ENCODE measurements around the gene TNFRSF13B.
"Not testable (repeated sequence)": the region's sequence is repeated elsewhere in the genome, so short reads cannot be mapped to it uniquely, and the experiment has no call there.

TNFRSF13B gene

GRCh38 chr17:16924696-16925440 is 47.0 kb downstream of the TNFRSF13B start:
- DNase-seq: no peak

DNA sequence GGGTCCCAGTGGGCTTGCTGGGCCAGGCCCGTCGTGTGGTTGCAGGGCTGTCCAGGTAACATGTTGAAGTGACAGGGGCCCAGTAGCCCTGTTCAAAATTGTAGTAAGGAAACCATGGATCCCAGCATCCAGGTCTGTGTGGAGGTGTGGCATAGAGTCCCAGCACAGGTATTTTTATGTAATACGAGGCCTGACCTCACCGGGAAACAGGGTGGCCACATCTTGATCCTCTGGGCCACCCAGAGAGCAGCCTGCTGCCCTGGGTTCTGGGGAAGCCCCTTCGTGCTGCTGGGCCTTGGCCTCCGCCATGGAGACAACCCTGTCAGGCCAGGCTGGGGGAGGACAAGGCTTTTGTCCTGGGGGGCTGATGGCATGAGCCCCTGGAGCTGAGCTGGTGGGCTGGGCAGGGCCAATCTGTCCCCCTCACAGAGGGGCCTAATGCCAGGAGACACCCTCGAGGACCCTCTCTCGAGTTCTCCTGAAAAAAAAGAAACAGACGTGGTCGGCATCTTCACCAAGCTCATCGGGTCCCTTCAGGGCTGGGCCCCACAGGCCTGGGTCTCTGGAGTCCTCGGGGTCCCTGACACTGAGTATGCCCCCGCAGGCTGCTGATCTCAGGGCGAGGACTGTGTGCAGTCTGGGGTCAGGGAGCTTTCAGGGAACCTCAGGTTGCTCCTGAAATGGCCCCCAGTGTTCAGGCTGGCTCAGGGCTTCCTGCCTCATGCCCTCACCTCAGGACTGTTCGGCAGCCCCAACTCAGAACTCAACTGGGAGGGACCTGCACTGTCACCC is 47.8 kb downstream of the TNFRSF13B start:
- no peak for DNase-seq

- no peak for DNase-seq
These were observed 48.6 kb downstream of the TNFRSF13B start for GRCh38 chr17:16923097-16923903.

GRCh38 chr17:16922386-16923096 is 49.4 kb downstream of the TNFRSF13B start:
- no peak for DNase-seq

DNA sequence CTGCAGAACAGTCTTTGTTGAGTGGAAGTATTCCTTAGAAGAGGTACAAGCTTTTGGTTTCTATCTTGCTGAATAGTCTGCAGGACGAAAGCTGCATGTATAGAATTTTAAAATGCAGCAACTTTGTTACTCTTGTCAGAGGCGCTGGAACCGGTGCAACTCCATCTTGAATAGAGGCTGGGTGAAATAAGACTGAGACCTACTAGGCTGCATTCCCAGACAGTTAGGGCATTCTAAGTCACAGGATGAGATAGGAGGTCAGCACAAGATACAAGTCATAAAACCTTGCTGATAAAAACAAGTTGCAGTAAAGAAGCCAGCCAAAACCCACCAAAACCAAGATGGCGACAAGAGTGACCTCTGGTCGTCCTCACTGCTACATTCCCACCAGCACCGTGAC is 50.5 kb downstream of the TNFRSF13B start:
- DNase-seq: not testable (repeated sequence)

GRCh38 chr17:16920628-16921020 is 51.3 kb downstream of the TNFRSF13B start:
- no peak for DNase-seq

- DNase-seq: no peak
These were observed 52.0 kb downstream of the TNFRSF13B start for GRCh38 chr17:16919663-16920627.

GRCh38 chr17:16918443-16918842 is 53.5 kb downstream of the TNFRSF13B start:
- no peak for DNase-seq

- DNase-seq: no peak
These were observed 54.1 kb downstream of the TNFRSF13B start for GRCh38 chr17:16917671-16918394.

DNA sequence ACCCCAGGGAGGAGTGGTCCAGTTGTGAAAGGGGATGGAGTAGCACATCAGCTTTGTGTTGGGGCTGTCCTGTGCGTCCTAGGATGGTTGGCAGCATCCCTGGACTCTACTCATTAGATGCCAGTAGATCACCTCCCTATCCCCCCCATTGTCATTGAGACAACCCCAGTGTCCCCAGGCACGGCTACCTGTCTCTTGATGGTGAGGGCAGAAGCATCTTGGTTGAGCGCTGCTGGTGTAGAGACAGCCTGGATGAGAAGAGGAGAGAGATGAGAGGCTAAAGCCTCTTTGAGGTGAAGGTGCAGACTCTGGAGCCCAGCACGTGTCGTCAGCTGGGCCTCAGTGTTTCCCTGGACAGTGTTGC is 55.4 kb downstream of the TNFRSF13B start:
- DNase-seq: no peak

GRCh38 chr17:16915752-16916556 is 56.0 kb downstream of the TNFRSF13B start:
- DNase-seq: no peak

- DNase-seq: no peak
These were observed 58.5 kb downstream of the TNFRSF13B start for GRCh38 chr17:16913463-16913862.

DNA sequence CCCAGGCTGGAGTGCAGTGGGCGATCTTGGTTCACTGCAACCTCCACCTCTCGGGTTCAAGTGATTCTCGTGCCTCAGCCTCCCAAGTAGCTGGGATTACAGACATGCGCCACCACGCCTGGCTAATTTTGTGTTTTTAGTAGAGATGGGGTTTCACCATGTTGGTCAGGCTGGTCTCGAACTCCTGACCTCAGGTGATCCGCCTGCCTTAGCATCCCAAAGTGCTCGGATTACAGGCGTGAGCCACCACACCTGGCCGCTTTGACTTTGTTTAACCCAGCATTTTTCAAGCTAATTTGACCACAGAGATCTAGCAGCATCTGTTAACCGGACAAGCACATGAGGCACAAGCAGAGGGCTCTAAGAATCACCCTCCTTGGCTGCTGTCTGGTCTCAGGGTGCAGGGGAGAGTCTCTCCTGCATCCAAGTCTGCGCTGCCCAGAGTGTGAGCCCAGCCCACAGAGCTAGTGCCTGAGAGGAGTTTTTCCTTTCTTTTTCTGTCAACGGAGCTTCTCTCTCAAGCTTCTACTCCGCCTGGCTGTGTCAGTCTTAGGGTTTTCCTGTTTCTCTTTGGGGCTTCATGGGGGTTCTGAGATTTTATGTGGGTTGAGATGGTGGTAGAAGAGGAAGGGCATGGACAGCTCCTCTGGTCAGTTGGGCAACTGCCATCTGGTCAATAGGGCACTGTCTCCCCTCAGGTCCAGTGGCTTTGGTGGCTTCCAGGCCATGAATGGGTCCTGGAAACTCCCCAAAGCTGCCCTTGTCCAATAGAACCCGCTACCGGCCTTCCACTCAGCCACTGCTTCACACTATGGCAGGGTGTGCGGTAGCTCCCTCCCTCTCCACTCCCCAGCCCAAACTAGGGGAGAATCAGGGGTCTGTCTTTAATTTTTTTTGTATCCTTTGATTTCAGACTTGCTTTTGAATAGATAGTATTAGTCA is 59.6 kb downstream of the TNFRSF13B start:
- DNase-seq: no peak

DNA sequence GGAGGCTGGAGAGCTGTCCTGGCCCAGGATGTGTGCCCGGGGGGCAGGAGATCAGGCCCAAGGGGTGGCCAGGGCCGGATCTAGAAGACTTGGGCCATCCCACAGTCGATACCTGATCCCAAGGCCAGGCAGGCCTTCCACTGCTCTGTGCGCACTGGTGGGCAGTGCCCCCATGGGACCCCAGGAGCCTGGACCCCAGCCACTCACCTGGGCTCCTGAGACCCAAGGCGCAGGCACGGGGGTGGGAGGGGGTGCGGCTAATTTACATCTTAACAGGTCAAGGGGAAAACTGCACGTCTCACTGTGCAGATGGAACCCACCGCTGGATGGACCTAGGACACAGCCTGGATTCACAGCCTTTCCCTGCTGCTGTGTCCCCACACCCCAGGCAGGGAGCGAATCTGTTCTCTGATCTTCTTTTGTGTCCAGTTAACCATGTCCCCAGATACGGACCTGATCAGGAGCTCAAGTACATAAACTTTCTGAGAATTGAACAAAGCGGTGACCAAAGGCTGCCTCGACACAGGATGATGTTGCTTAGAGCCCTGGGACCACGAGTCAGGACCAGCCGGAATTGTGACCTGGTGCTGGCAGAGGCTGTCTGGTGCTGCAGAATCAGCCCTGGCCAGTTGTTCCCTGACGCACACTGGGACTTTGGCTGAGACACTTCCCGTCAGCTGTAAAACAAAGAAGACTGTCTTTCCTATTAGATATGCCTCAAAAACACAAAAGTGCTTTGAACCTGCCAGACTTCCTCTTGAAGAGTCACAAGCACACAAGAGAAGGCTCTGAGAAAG is 60.6 kb downstream of the TNFRSF13B start:
- peak; percentile 16 for DNase-seq

DNA sequence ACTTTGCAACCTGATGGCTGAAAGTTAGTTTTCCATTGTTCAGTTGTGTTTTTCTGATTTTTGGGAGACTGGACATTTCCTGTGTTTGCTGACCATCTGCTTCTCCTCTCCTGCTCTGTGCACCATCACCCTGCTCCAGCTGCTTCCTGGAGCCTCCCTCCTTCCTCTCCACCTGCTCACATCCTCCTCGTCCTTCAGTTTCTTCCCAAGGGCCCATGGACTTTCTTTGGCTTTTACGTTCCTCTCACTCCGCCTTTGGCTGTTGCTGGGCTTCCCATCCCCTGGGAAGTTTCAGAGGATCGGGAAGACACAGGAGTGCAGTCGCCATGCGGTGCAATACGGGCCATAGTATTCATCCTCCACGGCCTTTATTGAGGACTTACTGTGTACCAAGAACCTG is 61.6 kb downstream of the TNFRSF13B start:
- DNase-seq: no peak

DNA sequence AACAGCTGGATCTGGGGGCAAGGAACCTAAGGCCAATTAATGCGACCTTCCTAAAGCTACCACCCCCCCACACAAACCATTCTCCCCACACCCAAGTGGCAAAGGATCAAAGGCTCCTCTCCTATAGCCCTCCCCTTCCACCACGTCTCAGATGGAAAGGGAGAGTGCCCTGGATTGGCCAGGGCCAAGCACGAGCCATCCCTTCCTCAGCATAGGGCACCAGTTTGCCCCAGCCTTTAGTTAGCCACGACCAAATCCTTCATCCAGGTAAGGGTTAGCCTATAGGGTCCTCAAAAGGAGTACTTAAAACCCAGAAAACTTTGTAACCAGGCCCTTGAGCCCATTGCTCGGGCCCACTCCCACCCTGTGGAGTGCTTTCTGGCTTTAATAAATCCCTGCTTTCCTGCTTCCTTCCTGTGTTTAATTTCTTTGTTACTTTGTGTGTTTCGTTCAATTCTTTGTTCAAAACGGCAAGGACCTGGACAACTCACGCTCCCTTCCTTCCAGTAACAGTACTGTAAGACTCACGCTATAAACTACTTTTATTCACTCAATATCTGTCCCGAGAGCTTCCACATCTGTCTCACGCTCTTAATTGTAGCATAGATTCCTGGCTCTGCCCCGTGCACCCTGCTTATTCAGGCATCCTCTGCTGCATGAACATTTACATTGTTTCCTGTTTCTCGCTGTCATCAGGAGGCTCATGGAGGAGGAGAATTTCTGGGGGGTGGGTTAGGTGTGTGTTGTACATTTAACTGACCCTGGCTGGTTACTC is 62.3 kb downstream of the TNFRSF13B start:
- no peak for DNase-seq

GRCh38 chr17:16908273-16908672 is 63.6 kb downstream of the TNFRSF13B start:
- no peak for DNase-seq
